Smooth muscle cell (in vitro differentiated cells): ENCODE results near the gene PPT2. TPM values are rescaled to one million over a fixed set of nuclear protein-coding genes. Genes with fewer than 3 reads are reported as not detected.
"Not testable (repeated sequence)": the region's sequence is repeated elsewhere in the genome, so short reads cannot be mapped to it uniquely, and the experiment has no call there.

ENCODE experiments used
- DNase-seq: peaks from one replicate; lab custom pipeline; 2025; ENCODE audit not compliant: unreplicated experiment; lab: John Stamatoyannopoulos, UW
- H2AFZ ChIP-seq: fragments of 200-600 bp; sonication (generic); 2 replicates; pipeline ENCODE4 v1.6.0; 2016; ENCODE audit warnings: antibody characterized with exemption, low read depth, mild to moderate bottlenecking
- H3F3A ChIP-seq: fragments of 200-600 bp; sonication (generic); 2 replicates; pipeline ENCODE4 v1.6.0; 2017; ENCODE audit warnings: antibody characterized with exemption, low read depth
- H3K27ac ChIP-seq: fragments of 200-600 bp; sonication (generic); 2 replicates; pipeline ENCODE4 v1.5.1; 2016; ENCODE audit warnings: low read depth, mild to moderate bottlenecking
- H3K27me3 ChIP-seq: fragments of 200-600 bp; sonication (generic); 2 replicates; pipeline ENCODE4 v1.6.1; 2016; ENCODE audit warnings: low read depth, mild to moderate bottlenecking
- H3K36me3 ChIP-seq: fragments of 200-600 bp; sonication (generic); 2 replicates; pipeline ENCODE4 v1.5.1; 2016; ENCODE audit warnings: low read depth
- H3K4me1 ChIP-seq: fragments of 200-600 bp; sonication (generic); 2 replicates; pipeline ENCODE4 v1.5.1; 2016; ENCODE audit warnings: low read depth
- H3K4me2 ChIP-seq: fragments of 200-600 bp; sonication (generic); 2 replicates; pipeline ENCODE4 v1.6.0; 2016; ENCODE audit warnings: mild to moderate bottlenecking
- H3K4me3 ChIP-seq: fragments of 200-600 bp; sonication (generic); 2 replicates; pipeline ENCODE4 v1.5.1; 2016; ENCODE audit warnings: mild to moderate bottlenecking
- H3K79me2 ChIP-seq: fragments of 200-600 bp; sonication (generic); 2 replicates; pipeline ENCODE4 v1.6.0; 2016; ENCODE audit warnings: low read depth, mild to moderate bottlenecking
- H3K9ac ChIP-seq: fragments of 200-600 bp; sonication (generic); 2 replicates; pipeline ENCODE4 v1.6.0; 2016; ENCODE audit warnings: low read depth
- H3K9me3 ChIP-seq: fragments of 200-600 bp; sonication (generic); replicated peaks from 2 replicates; pipeline ENCODE4 v1.5.1; 2016; ENCODE audit warnings: low read depth
- H4K20me1 ChIP-seq: fragments of 200-600 bp; sonication (generic); 2 replicates; pipeline ENCODE4 v1.6.0; 2016; ENCODE audit warnings: low read depth
- CTCF ChIP-seq: fragments of 200-600 bp; sonication (generic); IDR thresholded peaks from 2 replicates; pipeline ENCODE4 v1.5.1; 2017; ENCODE audit warnings: borderline replicate concordance, mild to moderate bottlenecking, antibody characterized with exemption; ENCODE audit not compliant: insufficient read depth, poor library complexity, severe bottlenecking
- WGBS: methylation state at CpG from one replicate; pipeline ENCODE4 v1.1.7; 2016; ENCODE audit warnings: low lambda C conversion rate; 5-methylcytosine and 5-hydroxymethylcytosine counted together
- polyA plus RNA-seq: library from polyadenylated mRNA; unstranded; fragments of >200 nt; fragmentation: Nextera tagmentation; extraction: Ambion mirVana; gene quantifications from 2 replicates; pipeline ENCODE4 v1.2.1, GENCODE V29; 2016
- total RNA-seq: library from RNA; depleted of rRNA; stranded (reverse); fragments of >200 nt; gene quantifications from 2 replicates; pipeline ENCODE4 v1.2.3, GENCODE V29; 2014

Gene PPT2
- total and polyA plus RNA-seq, 2 experiments from 2014 or later = 15.7 to 17.5 TPM

DNA sequence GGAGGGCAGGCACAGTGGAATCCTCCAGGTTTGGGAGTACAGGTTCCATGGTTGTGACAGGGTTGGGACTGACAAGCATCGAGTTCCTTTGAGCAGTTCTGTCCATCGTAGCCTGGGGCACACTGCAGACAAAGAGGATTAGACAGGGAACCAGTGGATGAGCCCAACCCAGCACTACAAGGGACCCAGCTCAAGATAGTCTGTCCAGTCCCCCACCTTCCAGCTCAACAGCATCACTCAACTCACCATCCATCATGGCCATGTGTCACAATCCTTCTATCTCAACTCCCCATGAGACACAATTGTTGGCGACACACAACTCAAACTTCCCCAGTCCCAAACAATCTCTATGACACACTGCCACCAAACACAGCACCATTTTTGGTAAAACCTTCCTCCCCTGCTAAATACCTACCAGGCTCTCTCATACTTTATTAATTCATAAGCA, 50.4 kb downstream of the PPT2 start:
- WGBS = 92% methylated on average over 3 of the region's 3 CpGs

GRCh38 chr6:32208996-32209395, 55.1 kb downstream of the PPT2 start:
- Histone ChIP-seq H2AFZ (no peak overlapping the region), H3K79me2 (no peaks in the 10 kb centered on the region), H3K4me3 (no peak overlapping the region), H4K20me1 (no peaks in the 10 kb centered on the region), H3K27ac (no peak overlapping the region), H3K27me3 (peaks cover 7% of the 10 kb centered on the region), H3K9me3 (no peaks in the 10 kb centered on the region), H3K4me1 (no peaks in the 10 kb centered on the region), H3F3A (no peaks in the 10 kb centered on the region), H3K9ac (no peak overlapping the region), H3K4me2 (no peak overlapping the region), H3K36me3 (no peaks in the 10 kb centered on the region)
- TF ChIP-seq CTCF = no peak
- 81% methylated on average over 1 of the region's 1 CpG for WGBS
- no peak for DNase-seq

More for the DNA sequence above, 50.4 kb downstream of the PPT2 start:
- Histone ChIP-seq H3K27ac (no peak overlapping the region), H3K9ac (no peak overlapping the region), H3K4me1 (no peaks in the 10 kb centered on the region), H2AFZ (no peak overlapping the region), H4K20me1 (no peaks in the 10 kb centered on the region), H3K79me2 (no peaks in the 10 kb centered on the region), H3K4me3 (no peak overlapping the region), H3K27me3 (peaks cover 7% of the 10 kb centered on the region), H3F3A (no peaks in the 10 kb centered on the region), H3K4me2 (no peak overlapping the region), H3K9me3 (no peaks in the 10 kb centered on the region), H3K36me3 (no peaks in the 10 kb centered on the region)
- no peak for TF ChIP-seq CTCF
- DNase-seq = no peak

- DNase-seq = no peak
- Histone ChIP-seq H3K9ac (no peak overlapping the region), H2AFZ (no peak overlapping the region), H3F3A (no peaks in the 10 kb centered on the region), H3K4me2 (no peak overlapping the region), H3K79me2 (no peaks in the 10 kb centered on the region), H4K20me1 (no peaks in the 10 kb centered on the region), H3K9me3 (no peaks in the 10 kb centered on the region), H3K27me3 (no peaks in the 10 kb centered on the region), H3K4me1 (no peaks in the 10 kb centered on the region), H3K4me3 (no peak overlapping the region), H3K36me3 (no peaks in the 10 kb centered on the region), H3K27ac (no peak overlapping the region)
- 84% methylated on average over 5 of the region's 5 CpGs for WGBS
- TF ChIP-seq CTCF = no peak
Measured at GRCh38 chr6:32210191-32210601, 56.3 kb downstream of the PPT2 start.

DNA sequence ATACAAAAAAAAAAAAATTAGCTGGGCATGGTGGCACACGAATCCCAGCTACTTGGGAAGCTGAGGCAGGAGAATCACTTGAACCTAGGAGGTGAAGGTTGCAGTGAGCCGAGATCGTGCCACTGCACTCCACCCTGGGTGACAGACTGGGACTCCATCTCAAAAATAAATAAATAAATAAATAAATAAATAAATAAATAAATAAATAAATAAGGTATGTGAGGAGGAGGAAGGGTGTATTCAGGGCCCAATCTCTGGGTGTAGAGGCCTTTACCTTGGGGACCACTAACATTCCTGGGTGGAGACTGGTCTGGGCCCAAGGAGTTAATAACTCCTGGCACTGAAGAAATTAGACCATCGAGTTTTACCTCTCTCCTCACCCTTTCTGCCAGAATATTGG, 57.5 kb downstream of the PPT2 start:
- not testable (repeated sequence) for H3K4me1 ChIP-seq

More for the DNA sequence above, 57.5 kb downstream of the PPT2 start:
- not testable (repeated sequence) for H2AFZ ChIP-seq, H3K4me3 ChIP-seq, H3K79me2 ChIP-seq, DNase-seq, H3K4me2 ChIP-seq, H3K27ac ChIP-seq, H3K9ac ChIP-seq, H3K9me3 ChIP-seq, H3K27me3 ChIP-seq, H3F3A ChIP-seq, H3K36me3 ChIP-seq, H4K20me1 ChIP-seq
- 92% methylated on average over 4 of the region's 4 CpGs for WGBS
